Measurements from ENCODE around the gene ZNF675.
"Not testable (repeated sequence)": the region's sequence is repeated elsewhere in the genome, so short reads cannot be mapped to it uniquely, and the experiment has no call there.

The ZNF675 gene

DNA sequence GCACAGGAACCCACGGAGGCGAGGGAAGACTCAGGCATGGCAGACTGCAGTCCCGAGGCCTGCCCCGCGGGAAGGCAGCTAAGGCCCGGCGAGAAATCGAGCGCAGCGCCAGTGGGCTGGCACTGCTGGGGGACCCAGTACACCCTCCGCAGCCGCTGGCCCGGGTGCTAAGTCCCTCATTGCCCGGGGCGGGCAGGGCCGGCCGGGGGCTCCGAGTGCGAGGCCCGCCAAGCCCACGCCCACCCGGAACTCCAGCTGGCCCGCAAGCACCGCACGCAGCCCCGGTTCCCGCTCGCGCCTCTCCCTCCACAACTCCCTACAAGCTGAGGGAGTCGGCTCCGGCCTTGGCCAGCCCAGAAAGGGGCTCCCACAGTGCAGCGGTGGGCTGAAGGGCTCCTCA lies 18.4 kb downstream of the ZNF675 start:
- not testable (repeated sequence) for H3K36me3 ChIP-seq (ENCODE audit: insufficient read depth, low read length); H3K4me1 ChIP-seq (ENCODE audit: control insufficient read depth, insufficient read depth, low read length); H3K27me3 ChIP-seq (ENCODE audit: control insufficient read depth, insufficient read depth, low read length); H3K9me3 ChIP-seq (replicated peaks; ENCODE audit: low read length); H3K9ac ChIP-seq (ENCODE audit: low read depth, low read length); H3K4me2 ChIP-seq (ENCODE audit: low read length); H3K4me3 ChIP-seq (ENCODE audit: low read length)

DNA sequence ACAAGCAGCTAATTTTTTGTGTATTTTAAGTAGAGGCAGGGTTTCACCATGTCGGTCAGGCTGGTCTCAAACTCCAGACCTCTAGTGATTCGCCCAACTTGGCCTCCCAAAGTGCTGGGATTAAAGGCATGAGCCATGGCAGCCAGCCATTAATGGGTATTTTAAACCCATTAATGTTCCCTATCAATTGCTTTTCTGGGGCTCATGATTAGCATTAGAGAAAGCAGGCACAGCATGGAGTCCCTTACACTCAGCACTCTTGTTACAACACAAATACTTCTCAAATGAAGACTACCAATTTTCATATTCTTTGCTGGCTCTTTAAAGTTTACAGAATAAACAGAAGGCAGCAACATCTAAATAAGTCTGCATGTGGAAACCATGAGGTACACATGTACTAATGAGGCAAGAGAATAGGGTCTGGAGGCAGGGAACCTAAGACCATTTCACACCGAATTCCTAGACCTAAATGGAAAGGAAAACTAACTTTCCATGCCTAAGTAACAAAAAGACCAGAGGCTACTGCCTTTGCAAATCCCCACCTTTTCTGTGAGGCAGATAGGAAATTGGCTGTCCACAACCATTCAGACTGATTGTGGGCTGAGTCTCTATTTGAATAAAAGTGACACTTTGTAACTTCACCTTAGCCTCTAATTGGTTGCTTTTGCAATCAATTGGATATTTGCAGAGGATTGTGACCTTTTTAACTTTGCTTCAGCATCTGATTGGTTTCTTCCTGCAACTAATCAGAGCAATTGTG lies 21.2 kb downstream of the ZNF675 start:
- peaks cover 18% of the 10 kb centered on the region for H3K36me3 ChIP-seq (ENCODE audit: insufficient read depth, low read length)
- H3K4me2 ChIP-seq (ENCODE audit: low read length) = no peak overlapping the region
- no peaks in the 10 kb centered on the region for H3K9me3 ChIP-seq (replicated peaks; ENCODE audit: low read length)
- no peak overlapping the region for H3K4me3 ChIP-seq (ENCODE audit: low read length)
- H3K27me3 ChIP-seq (ENCODE audit: control insufficient read depth, insufficient read depth, low read length) = no peaks in the 10 kb centered on the region
- no peak overlapping the region for H3K9ac ChIP-seq (ENCODE audit: low read depth, low read length)
- no peaks in the 10 kb centered on the region for H3K4me1 ChIP-seq (ENCODE audit: control insufficient read depth, insufficient read depth, low read length)

DNA sequence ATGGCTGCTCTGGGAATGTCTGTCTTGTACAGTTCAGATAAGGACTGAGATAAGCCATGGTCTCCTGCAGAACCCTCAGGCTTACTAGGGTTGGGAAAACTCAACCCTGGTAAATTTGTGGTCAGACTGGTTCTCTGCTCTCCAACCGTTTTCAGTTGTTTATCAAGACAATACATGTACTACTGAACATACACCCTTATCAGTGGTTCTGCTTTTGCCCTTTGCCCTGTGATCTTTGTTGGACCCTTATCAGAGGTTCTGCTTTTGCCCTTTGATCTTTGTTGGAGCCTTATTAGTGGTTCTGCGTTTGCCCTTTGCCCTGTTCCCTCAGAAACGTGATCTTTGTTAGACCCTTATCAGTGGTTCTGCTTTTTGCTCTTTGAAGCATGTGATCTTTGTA lies 37.2 kb downstream of the ZNF675 start:
- not testable (repeated sequence) for H3K4me2 ChIP-seq (ENCODE audit: low read length); H3K4me3 ChIP-seq (ENCODE audit: low read length); H3K27me3 ChIP-seq (ENCODE audit: control insufficient read depth, insufficient read depth, low read length); H3K9ac ChIP-seq (ENCODE audit: low read depth, low read length); H3K4me1 ChIP-seq (ENCODE audit: control insufficient read depth, insufficient read depth, low read length)
- peaks cover 14% of the 10 kb centered on the region for H3K9me3 ChIP-seq (replicated peaks; ENCODE audit: low read length)
- H3K36me3 ChIP-seq (ENCODE audit: insufficient read depth, low read length) = peaks cover 22% of the 10 kb centered on the region

All from skeletal muscle satellite cell (primary cell).